Measurements from ENCODE around the gene EPAS1.

DNA sequence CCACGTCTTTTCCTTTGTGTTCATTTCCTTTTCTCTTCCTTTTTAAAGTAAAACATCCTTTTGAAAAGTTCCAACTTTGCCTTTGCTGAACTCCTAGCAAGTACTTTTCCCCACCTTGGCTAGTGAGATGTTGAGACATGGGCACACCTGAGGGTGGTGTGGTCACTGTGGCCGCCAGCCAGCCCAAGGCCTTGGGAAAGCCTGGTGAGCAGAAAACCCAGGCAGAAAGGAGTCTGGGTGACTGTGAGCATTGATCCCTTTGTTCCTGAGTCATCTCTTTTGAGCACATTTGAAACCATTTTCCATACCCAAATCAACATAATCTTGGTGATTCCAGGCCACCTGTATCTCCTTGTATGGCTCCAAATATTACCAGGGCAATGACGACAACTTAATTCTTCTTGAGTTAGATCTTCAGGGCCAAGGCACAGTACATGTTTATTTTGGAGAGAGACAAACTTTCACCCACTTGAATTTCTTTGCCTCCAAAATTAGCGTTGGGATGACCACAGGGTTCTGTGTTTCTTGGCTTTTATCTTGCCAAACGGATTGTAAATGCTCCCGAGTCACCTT lies 14.5 kb downstream of the EPAS1 start:
- TF ChIP-seq YY1 (IDR thresholded peaks at IDR 0.05; ENCODE audit: insufficient read depth, insufficient read length): no peak
- TF ChIP-seq ZNF274 (IDR thresholded peaks at IDR 0.05; ENCODE audit: low read depth, low read length): no peak
- no peak for TF ChIP-seq SUZ12 (IDR thresholded peaks at IDR 0.05; ENCODE audit: extremely low read depth, insufficient read depth, insufficient read length)
